ENCODE measurements around the gene FAM156A.
"Not testable (repeated sequence)": the region's sequence is repeated elsewhere in the genome, so short reads cannot be mapped to it uniquely, and the experiment has no call there.

FAM156A gene, protein sequence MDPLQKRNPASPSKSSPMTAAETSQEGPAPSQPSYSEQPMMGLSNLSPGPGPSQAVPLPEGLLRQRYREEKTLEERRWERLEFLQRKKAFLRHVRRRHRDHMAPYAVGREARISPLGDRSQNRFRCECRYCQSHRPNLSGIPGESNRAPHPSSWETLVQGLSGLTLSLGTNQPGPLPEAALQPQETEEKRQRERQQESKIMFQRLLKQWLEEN

DNA sequence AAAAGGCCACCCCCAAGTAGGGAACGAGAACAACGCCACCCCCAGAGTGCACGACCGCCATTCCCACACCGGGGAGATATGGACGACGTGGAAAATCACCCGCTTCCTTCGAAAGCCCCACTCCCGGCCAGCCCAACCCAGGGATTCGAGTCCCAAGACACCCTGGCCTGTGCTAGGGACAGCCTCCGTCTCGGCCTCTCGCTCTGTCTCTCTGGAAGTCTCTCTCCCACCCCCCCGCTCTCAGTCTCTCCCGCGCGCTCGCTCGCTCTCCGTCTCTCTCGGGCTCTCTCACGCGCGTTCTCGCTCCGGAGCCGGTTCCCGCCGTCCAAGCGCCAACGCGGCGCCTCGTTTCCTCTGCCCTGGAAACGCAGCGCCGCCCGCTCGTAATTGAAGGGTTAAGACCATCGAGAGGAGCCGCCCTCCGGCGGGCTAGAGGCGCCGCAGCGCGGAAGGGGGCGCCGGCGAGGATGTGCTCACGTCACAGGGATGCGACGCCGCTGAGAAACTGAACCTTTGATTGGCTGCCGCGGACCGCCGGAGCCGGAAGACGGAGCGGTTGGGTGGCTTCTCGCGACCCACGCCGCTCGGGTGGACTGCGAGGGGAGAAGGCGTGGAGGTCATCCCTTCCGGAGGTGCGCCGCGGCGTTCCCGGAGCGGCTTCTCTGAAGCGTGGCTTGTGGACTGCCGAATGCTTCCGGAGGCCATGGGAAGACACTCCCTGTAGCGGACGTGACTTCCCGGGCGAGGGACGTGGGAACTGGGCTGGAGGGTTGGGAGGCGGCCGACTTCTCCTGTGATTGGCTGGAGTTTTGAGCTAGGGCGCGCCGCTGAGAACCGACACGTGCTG, at the start of gene FAM156A:
TSS of gene FAM156A (minus strand) at position 406 of the 847 bp plus-strand sequence. CDS start 9,930 bp downstream, outside the sequence.
- H3K4me3 ChIP-seq (ENCODE audit: low read length); DNase-seq (ENCODE audit: low read depth): not testable (repeated sequence)

GRCh38 chrX:53005327-53005726, 47.0 kb upstream of the FAM156A start:
- no peak for TF ChIP-seq CTCF (conservative IDR thresholded peaks at IDR 0.05; ENCODE audit: low read length)
- no peak for DNase-seq (ENCODE audit: low read depth)

DNA sequence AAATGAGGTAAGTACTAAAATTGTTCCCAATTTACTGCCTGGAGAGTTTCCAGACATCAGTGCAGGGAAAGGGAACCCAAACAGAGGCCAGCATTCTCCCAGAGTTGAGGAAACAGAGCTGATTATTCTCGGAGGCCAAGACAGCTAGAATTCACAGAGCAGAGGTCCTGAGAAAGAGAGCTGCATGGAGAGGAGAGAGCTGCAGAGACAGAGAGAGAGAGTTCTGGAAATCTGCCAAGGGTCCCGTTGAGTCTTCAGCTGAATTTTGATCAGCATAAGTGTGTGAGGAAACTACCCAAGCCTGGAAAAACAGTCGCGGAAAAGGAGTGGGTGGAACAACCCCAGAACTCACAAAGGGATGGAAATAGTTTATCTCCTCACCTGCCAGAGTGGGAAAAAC, 46.5 kb upstream of the FAM156A start:
- TF ChIP-seq CTCF (conservative IDR thresholded peaks at IDR 0.05; ENCODE audit: low read length) = no peak
- DNase-seq (ENCODE audit: low read depth) = no peak
- H3K4me3 ChIP-seq (ENCODE audit: low read length) = no peak overlapping the region

More at GRCh38 chrX:53005327-53005726, 47.0 kb upstream of the FAM156A start:
- no peak overlapping the region for H3K4me3 ChIP-seq (ENCODE audit: low read length)

GRCh38 chrX:53004038-53004437, 45.7 kb upstream of the FAM156A start:
- DNase-seq (ENCODE audit: low read depth) = no peak
- TF ChIP-seq CTCF (conservative IDR thresholded peaks at IDR 0.05; ENCODE audit: low read length) = no peak
- no peak overlapping the region for H3K4me3 ChIP-seq (ENCODE audit: low read length)

- DNase-seq (ENCODE audit: low read depth) = no peak
- no peak for TF ChIP-seq CTCF (conservative IDR thresholded peaks at IDR 0.05; ENCODE audit: low read length)
- H3K4me3 ChIP-seq (ENCODE audit: low read length) = no peak overlapping the region
Measured at GRCh38 chrX:53003111-53003510, 44.8 kb upstream of the FAM156A start.

- no peak overlapping the region for H3K4me3 ChIP-seq (ENCODE audit: low read length)
- no peak for TF ChIP-seq CTCF (conservative IDR thresholded peaks at IDR 0.05; ENCODE audit: low read length)
- DNase-seq (ENCODE audit: low read depth) = no peak
Measured at GRCh38 chrX:53001958-53002357, 43.6 kb upstream of the FAM156A start.

GRCh38 chrX:53000447-53001135, 42.3 kb upstream of the FAM156A start:
- no peak for DNase-seq (ENCODE audit: low read depth)
- no peak for TF ChIP-seq CTCF (conservative IDR thresholded peaks at IDR 0.05; ENCODE audit: low read length)
- H3K4me3 ChIP-seq (ENCODE audit: low read length) = no peak overlapping the region
